HG03159 (cell line): ENCODE data around the gene CASKIN1.
A peak's percentile ranks its signal among the peaks of the same experiment; 100 is the strongest.
"Not testable (repeated sequence)": the region's sequence is repeated elsewhere in the genome, so short reads cannot be mapped to it uniquely, and the experiment has no call there.

Experiments
- ATAC-seq: cut with Tn5 transposase; IDR thresholded peaks from one replicate; pipeline ENCODE4 v1.9.1; 2021; ENCODE audit warnings: mild to moderate bottlenecking, moderate library complexity; ENCODE audit not compliant: unreplicated experiment

CASKIN1 gene

GRCh38 chr16:2211923-2212347, 15.5 kb upstream of the CASKIN1 start:
- ATAC-seq: no peak

- ATAC-seq: no peak
Observed at GRCh38 chr16:2210386-2211365, 14.3 kb upstream of the CASKIN1 start, which contains the start of gene BRICD5. Gene BRICD5, minus strand, starts transcription at chr16:2210863. Its CDS starts 30 bp downstream, at chr16:2210833.

GRCh38 chr16:2210009-2210332, 13.6 kb upstream of the CASKIN1 start:
- no peak for ATAC-seq

- ATAC-seq: no peak
Observed at GRCh38 chr16:2209258-2210008, 13.0 kb upstream of the CASKIN1 start.

- ATAC-seq: no peak
Observed at GRCh38 chr16:2208772-2209171, 12.4 kb upstream of the CASKIN1 start.

GRCh38 chr16:2208308-2208707, 11.9 kb upstream of the CASKIN1 start:
- ATAC-seq: no peak

GRCh38 chr16:2207872-2208271, 11.5 kb upstream of the CASKIN1 start:
- ATAC-seq: no peak

GRCh38 chr16:2206780-2207433, 10.5 kb upstream of the CASKIN1 start:
- ATAC-seq: no peak

- no peak for ATAC-seq
Observed at GRCh38 chr16:2206420-2206779, 10.0 kb upstream of the CASKIN1 start.

GRCh38 chr16:2205967-2206313, 9.5 kb upstream of the CASKIN1 start:
- ATAC-seq: peak; percentile 9

GRCh38 chr16:2205104-2205966, 8.9 kb upstream of the CASKIN1 start, which contains the start of gene MLST8:
Gene MLST8, plus strand, starts transcription at chr16:2205454. Its CDS starts 632 bp downstream, at chr16:2206086.
- peak; percentile 70 for ATAC-seq

GRCh38 chr16:2204416-2205103, 8.2 kb upstream of the CASKIN1 start:
- ATAC-seq: no peak

GRCh38 chr16:2203119-2203688, 6.8 kb upstream of the CASKIN1 start:
- not testable (repeated sequence) for ATAC-seq

- ATAC-seq: no peak
Observed at GRCh38 chr16:2200313-2200712, 3.9 kb upstream of the CASKIN1 start.

GRCh38 chr16:2199621-2200139, 3.3 kb upstream of the CASKIN1 start:
- no peak for ATAC-seq

GRCh38 chr16:2199095-2199494, 2.7 kb upstream of the CASKIN1 start:
- ATAC-seq: no peak

GRCh38 chr16:2198283-2198682, 1.9 kb upstream of the CASKIN1 start:
- no peak for ATAC-seq

GRCh38 chr16:2197765-2198164, 1.4 kb upstream of the CASKIN1 start:
- ATAC-seq: no peak

- ATAC-seq: no peak
Observed at GRCh38 chr16:2196981-2197511, 641 bp upstream of the CASKIN1 start.
